SJSA1 (cell line): ENCODE data around the gene PGGHG. TPM values are rescaled to one million over a fixed set of nuclear protein-coding genes. Genes with fewer than 3 reads are reported as not detected.
"Not testable (repeated sequence)": the region's sequence is repeated elsewhere in the genome, so short reads cannot be mapped to it uniquely, and the experiment has no call there.

Source experiments
- DNase-seq, 2 experiments: peaks; one replicate each; pipeline ENCODE4 v3.0.0-alpha.2; 2015 to 2020; ENCODE audit warnings: low spot score in 2 of 2, low read depth in 1 of 2
- H3K27ac ChIP-seq: fragments of 250-450 bp; sonication (Bioruptor Pico); 2 replicates; pipeline ENCODE4 v1.5.1; 2020; ENCODE audit warnings: mild to moderate bottlenecking, moderate library complexity
- H3K27me3 ChIP-seq: fragments of 250-450 bp; sonication (Bioruptor Pico); replicated peaks from 2 replicates; pipeline ENCODE4 v1.5.1; 2020; ENCODE audit warnings: mild to moderate bottlenecking, moderate library complexity
- H3K36me3 ChIP-seq: fragments of 250-450 bp; sonication (Bioruptor Pico); 2 replicates; pipeline ENCODE4 v1.5.1; 2020; ENCODE audit warnings: mild to moderate bottlenecking
- H3K4me1 ChIP-seq: fragments of 250-450 bp; sonication (Bioruptor Pico); replicated peaks from 2 replicates; pipeline ENCODE4 v1.6.1; 2021; ENCODE audit warnings: mild to moderate bottlenecking
- H3K4me3 ChIP-seq: fragments of 250-450 bp; sonication (Bioruptor Pico); 2 replicates; pipeline ENCODE4 v1.5.1; 2020; ENCODE audit warnings: mild to moderate bottlenecking
- H3K9me3 ChIP-seq: fragments of 250-450 bp; sonication (Bioruptor Pico); replicated peaks from 2 replicates; pipeline ENCODE4 v1.5.1; 2020; ENCODE audit warnings: mild to moderate bottlenecking
- total RNA-seq: library from RNA; depleted of rRNA; stranded (reverse); fragments of >200 nt; shearing (Covaris generic); gene quantifications from 2 replicates; pipeline ENCODE4 v1.2.3, GENCODE V29; 2014

PGGHG gene
- total RNA-seq, 1 experiment from 2014 or later: 4.6 TPM

GRCh38 chr11:304915-305843, 16.3 kb downstream of the PGGHG start:
- no peaks in the 10 kb centered on the region for H3K9me3 ChIP-seq
- no peak overlapping the region for H3K4me3 ChIP-seq
- no peaks in the 10 kb centered on the region for H3K36me3 ChIP-seq
- H3K27ac ChIP-seq: no peak overlapping the region
- peaks cover 13% of the 10 kb centered on the region for H3K4me1 ChIP-seq
- peak in 1 of 2 experiments; percentile 39 for DNase-seq
- H3K27me3 ChIP-seq: no peaks in the 10 kb centered on the region

- H3K27me3 ChIP-seq: no peaks in the 10 kb centered on the region
Observed at GRCh38 chr11:305844-306211, 16.9 kb downstream of the PGGHG start.

GRCh38 chr11:306645-307371, 17.9 kb downstream of the PGGHG start:
- H3K9me3 ChIP-seq: no peaks in the 10 kb centered on the region
- H3K27me3 ChIP-seq: no peaks in the 10 kb centered on the region
- H3K4me1 ChIP-seq: peaks cover 13% of the 10 kb centered on the region
- H3K27ac ChIP-seq: no peak overlapping the region
- no peaks in the 10 kb centered on the region for H3K36me3 ChIP-seq
- H3K4me3 ChIP-seq: no peak overlapping the region
- no peak for DNase-seq

More at GRCh38 chr11:305844-306211, 16.9 kb downstream of the PGGHG start:
- no peak overlapping the region for H3K27ac ChIP-seq
- no peaks in the 10 kb centered on the region for H3K36me3 ChIP-seq
- no peak overlapping the region for H3K4me3 ChIP-seq
- DNase-seq: no peak
- no peaks in the 10 kb centered on the region for H3K9me3 ChIP-seq
- peaks cover 13% of the 10 kb centered on the region for H3K4me1 ChIP-seq

- not testable (repeated sequence) for H3K9me3 ChIP-seq, H3K36me3 ChIP-seq, H3K27me3 ChIP-seq, H3K27ac ChIP-seq
- H3K4me1 ChIP-seq: peaks cover 13% of the 10 kb centered on the region
- peak; percentile 39 to 51 for DNase-seq
- peak within 1 kb of the TSS; percentile 40 for H3K4me3 ChIP-seq
Observed at GRCh38 chr11:307766-308708, 19.1 kb downstream of the PGGHG start, which contains the start of gene IFITM2. Gene IFITM2 (plus strand): TSS chr11:307816. CDS start chr11:308193, 377 bp downstream.

GRCh38 chr11:308740-309665, 20.1 kb downstream of the PGGHG start:
- not testable (repeated sequence) for H3K27me3 ChIP-seq, H3K36me3 ChIP-seq, H3K9me3 ChIP-seq, DNase-seq, H3K4me3 ChIP-seq, H3K27ac ChIP-seq
- peaks cover 13% of the 10 kb centered on the region for H3K4me1 ChIP-seq

- peak in 1 of 2 experiments; percentile 12 for DNase-seq
- H3K36me3 ChIP-seq, H3K9me3 ChIP-seq, H3K27ac ChIP-seq, H3K27me3 ChIP-seq: not testable (repeated sequence)
- peak overlapping the region; percentile 13; the same call in 1 of the 2 replicates for H3K4me3 ChIP-seq
- peaks cover 13% of the 10 kb centered on the region for H3K4me1 ChIP-seq
Observed at GRCh38 chr11:309979-310572, 21.1 kb downstream of the PGGHG start.

- DNase-seq, H3K27me3 ChIP-seq, H3K4me3 ChIP-seq, H3K36me3 ChIP-seq, H3K27ac ChIP-seq, H3K9me3 ChIP-seq: not testable (repeated sequence)
- H3K4me1 ChIP-seq: peaks cover 13% of the 10 kb centered on the region
Observed at GRCh38 chr11:311013-311748, 22.3 kb downstream of the PGGHG start.

- Histone ChIP-seq H3K27me3 (no peaks in the 10 kb centered on the region), H3K9me3 (no peaks in the 10 kb centered on the region), H3K4me1 (peaks cover 13% of the 10 kb centered on the region), H3K36me3 (no peaks in the 10 kb centered on the region), H3K4me3 (no peak overlapping the region), H3K27ac (no peak overlapping the region)
- no peak for DNase-seq
Observed at GRCh38 chr11:312092-312816, 23.3 kb downstream of the PGGHG start.

- no peaks in the 10 kb centered on the region for H3K27me3 ChIP-seq
- H3K9me3 ChIP-seq: no peaks in the 10 kb centered on the region
- DNase-seq: no peak
- no peaks in the 10 kb centered on the region for H3K36me3 ChIP-seq
- H3K4me1 ChIP-seq: peaks cover 13% of the 10 kb centered on the region
- no peak overlapping the region for H3K27ac ChIP-seq
- no peak overlapping the region for H3K4me3 ChIP-seq
Observed at GRCh38 chr11:313304-313786, 24.4 kb downstream of the PGGHG start.

GRCh38 chr11:313787-314553, 25.0 kb downstream of the PGGHG start, which contains the start of gene IFITM1:
Gene IFITM1 (plus strand): TSS chr11:314040. CDS start chr11:314171, 131 bp downstream.
- Histone ChIP-seq H3K27me3 (no peaks in the 10 kb centered on the region), H3K4me3 (no peak within 1 kb of the TSS), H3K27ac (no peak within 1 kb of the TSS), H3K36me3 (no peaks in the 10 kb centered on the region), H3K4me1 (peaks cover 12% of the 10 kb centered on the region), H3K9me3 (no peaks in the 10 kb centered on the region)
- no peak for DNase-seq

GRCh38 chr11:314554-314875, 25.6 kb downstream of the PGGHG start:
- not testable (repeated sequence) for H3K4me3 ChIP-seq, H3K27me3 ChIP-seq, H3K9me3 ChIP-seq, H3K27ac ChIP-seq, DNase-seq, H3K36me3 ChIP-seq, H3K4me1 ChIP-seq
